ENCODE data around the gene NLGN1.

DNA sequence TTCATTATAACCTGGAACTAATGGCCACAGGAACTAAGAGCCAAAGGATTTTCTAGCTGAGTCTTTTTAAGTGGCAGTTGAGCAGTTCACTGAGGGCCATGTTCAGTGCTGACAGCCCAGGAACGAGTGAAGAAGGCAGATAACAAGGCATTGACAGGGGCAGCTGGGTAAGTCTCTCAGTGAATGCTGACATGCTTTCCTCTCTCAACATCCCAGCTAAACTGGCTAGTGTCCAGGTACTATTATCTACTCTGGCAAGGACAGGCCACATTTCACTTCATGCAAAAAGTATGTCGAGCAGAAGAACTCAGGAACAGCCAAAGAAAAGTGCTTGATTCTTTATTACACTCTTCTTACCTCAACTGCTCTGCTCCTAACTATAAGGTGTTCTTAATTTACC, 515.9 kb downstream of the NLGN1 start:
- TF ChIP-seq, protein P1, sequence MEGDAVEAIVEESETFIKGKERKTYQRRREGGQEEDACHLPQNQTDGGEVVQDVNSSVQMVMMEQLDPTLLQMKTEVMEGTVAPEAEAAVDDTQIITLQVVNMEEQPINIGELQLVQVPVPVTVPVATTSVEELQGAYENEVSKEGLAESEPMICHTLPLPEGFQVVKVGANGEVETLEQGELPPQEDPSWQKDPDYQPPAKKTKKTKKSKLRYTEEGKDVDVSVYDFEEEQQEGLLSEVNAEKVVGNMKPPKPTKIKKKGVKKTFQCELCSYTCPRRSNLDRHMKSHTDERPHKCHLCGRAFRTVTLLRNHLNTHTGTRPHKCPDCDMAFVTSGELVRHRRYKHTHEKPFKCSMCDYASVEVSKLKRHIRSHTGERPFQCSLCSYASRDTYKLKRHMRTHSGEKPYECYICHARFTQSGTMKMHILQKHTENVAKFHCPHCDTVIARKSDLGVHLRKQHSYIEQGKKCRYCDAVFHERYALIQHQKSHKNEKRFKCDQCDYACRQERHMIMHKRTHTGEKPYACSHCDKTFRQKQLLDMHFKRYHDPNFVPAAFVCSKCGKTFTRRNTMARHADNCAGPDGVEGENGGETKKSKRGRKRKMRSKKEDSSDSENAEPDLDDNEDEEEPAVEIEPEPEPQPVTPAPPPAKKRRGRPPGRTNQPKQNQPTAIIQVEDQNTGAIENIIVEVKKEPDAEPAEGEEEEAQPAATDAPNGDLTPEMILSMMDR (IDR thresholded peaks at IDR 0.05) = no peak
- no peak for TF ChIP-seq EZH2 (IDR thresholded peaks at IDR 0.05)
- no peak for TF ChIP-seq EZH2phosphoT487 (IDR thresholded peaks at IDR 0.05)
